HEK293 (cell line): ENCODE results near the gene E4F1.

ENCODE experiments used
- CTCF ChIA-PET: fragments of 350-600 bp; formaldehyde crosslinking; extraction: SDS; loops from one replicate; lab custom pipeline; 2021; ENCODE audit warnings: antibody characterized with exemption; lab: Yijun Ruan, JAX
- POLR2A ChIA-PET: fragments of 300-600 bp; formaldehyde crosslinking; extraction: SDS; loops from one replicate; lab custom pipeline; 2020; ENCODE audit warnings: antibody characterized with exemption, inconsistent platforms; lab: Yijun Ruan, JAX
- H3K27ac ChIP-seq: fragments of 200-500 bp; sonication (Bioruptor generic); 2 replicates; pipeline ENCODE4 v1.5.1; 2014; ENCODE audit warnings: low read depth, low read length, control low read depth, inconsistent platforms; ENCODE audit errors: extremely low read depth
- H3K36me3 ChIP-seq, 2 experiments: fragments of 200-500 bp in 1 of 2; sonication (Bioruptor generic) in 1 of 2; 1 replicate in 1 of 2; 2 replicates in 1 of 2; pipeline ENCODE4 v1.5.1; 2014 to 2017; ENCODE audit warnings: inconsistent platforms in 2 of 2, low read length in 2 of 2; ENCODE audit not compliant: control insufficient read depth in 2 of 2, insufficient read depth in 1 of 2
- H3K4me1 ChIP-seq: fragments of 200-500 bp; sonication (Bioruptor generic); 2 replicates; pipeline ENCODE4 v1.5.1; 2014; ENCODE audit warnings: mild to moderate bottlenecking, low read length, inconsistent platforms; ENCODE audit not compliant: control insufficient read depth, insufficient read depth
- H3K4me3 ChIP-seq: 2 replicates; pipeline ENCODE4 v1.5.1; 2011; ENCODE audit warnings: low read depth, mild to moderate bottlenecking, control low read depth, low read length, moderate library complexity
- H3K9me3 ChIP-seq: fragments of 200-500 bp; sonication (Bioruptor generic); 2 replicates; pipeline ENCODE4 v1.5.1; 2014; ENCODE audit warnings: low read depth, low read length, inconsistent platforms; ENCODE audit not compliant: control insufficient read depth, insufficient read depth
- BCL11B ChIP-seq: fragments of 450-650 bp; formaldehyde crosslinking; IDR thresholded peaks from 2 replicates; pipeline ENCODE4 v1.5.1; 2016; ENCODE audit warnings: low read depth, missing biosample characterization, missing genetic modification characterization
- GLIS2 ChIP-seq: fragments of 450-650 bp; formaldehyde crosslinking; IDR thresholded peaks from 2 replicates; pipeline ENCODE4 v1.5.1; 2016; ENCODE audit warnings: missing biosample characterization, missing genetic modification characterization
- KLF16 ChIP-seq: fragments of 450-650 bp; formaldehyde crosslinking; IDR thresholded peaks from 2 replicates; pipeline ENCODE4 v1.5.1; 2017; ENCODE audit warnings: missing biosample characterization, missing genetic modification characterization
- SP7 ChIP-seq: fragments of 450-650 bp; formaldehyde crosslinking; IDR thresholded peaks from 2 replicates; pipeline ENCODE4 v1.5.1; 2016; ENCODE audit warnings: missing biosample characterization, missing genetic modification characterization
- ZBTB1 ChIP-seq: fragments of 450-650 bp; formaldehyde crosslinking; IDR thresholded peaks from 2 replicates; pipeline ENCODE4 v1.5.1; 2016; ENCODE audit warnings: missing biosample characterization, missing genetic modification characterization
- ZFHX2 ChIP-seq: fragments of 450-650 bp; formaldehyde crosslinking; conservative IDR thresholded peaks from 2 replicates; pipeline ENCODE4 v1.5.1; 2016; ENCODE audit warnings: missing biosample characterization, missing genetic modification characterization
- ZFP37 ChIP-seq: fragments of 450-650 bp; formaldehyde crosslinking; IDR thresholded peaks from 2 replicates; pipeline ENCODE4 v1.5.1; 2016; ENCODE audit warnings: missing biosample characterization, missing genetic modification characterization
- ZFP69B ChIP-seq: fragments of 450-650 bp; formaldehyde crosslinking; IDR thresholded peaks from 2 replicates; pipeline ENCODE4 v1.5.1; 2016; ENCODE audit warnings: missing biosample characterization, missing genetic modification characterization
- ZNF138 ChIP-seq: fragments of 450-650 bp; formaldehyde crosslinking; IDR thresholded peaks from 2 replicates; pipeline ENCODE4 v1.5.1; 2016; ENCODE audit warnings: missing biosample characterization, missing genetic modification characterization, borderline replicate concordance
- ZNF324 ChIP-seq: fragments of 450-650 bp; formaldehyde crosslinking; IDR thresholded peaks from 2 replicates; pipeline ENCODE4 v1.5.1; 2016; ENCODE audit warnings: missing biosample characterization, missing genetic modification characterization
- ZNF335 ChIP-seq: fragments of 450-650 bp; formaldehyde crosslinking; conservative IDR thresholded peaks from 2 replicates; pipeline ENCODE4 v1.5.1; 2016; ENCODE audit warnings: missing biosample characterization, missing genetic modification characterization
- ZNF423 ChIP-seq: fragments of 450-650 bp; formaldehyde crosslinking; IDR thresholded peaks from 2 replicates; pipeline ENCODE4 v1.5.1; 2016; ENCODE audit warnings: missing biosample characterization, missing genetic modification characterization
- ZNF600 ChIP-seq: fragments of 450-650 bp; formaldehyde crosslinking; IDR thresholded peaks from 2 replicates; pipeline ENCODE4 v1.5.1; 2016; ENCODE audit warnings: missing biosample characterization, missing genetic modification characterization
- ZNF768 ChIP-seq: fragments of 450-650 bp; formaldehyde crosslinking; IDR thresholded peaks from 2 replicates; pipeline ENCODE4 v1.5.1; 2018; ENCODE audit warnings: missing biosample characterization, mild to moderate bottlenecking, missing genetic modification characterization
- ZNF776 ChIP-seq: fragments of 450-650 bp; formaldehyde crosslinking; IDR thresholded peaks from 2 replicates; pipeline ENCODE4 v1.5.0; 2017; ENCODE audit warnings: missing biosample characterization, missing genetic modification characterization, borderline replicate concordance
- TF ChIP-seq, protein P1 (sequence below): fragments of 450-650 bp; formaldehyde crosslinking; IDR thresholded peaks from 2 replicates; pipeline ENCODE4 v1.5.1; 2016; ENCODE audit warnings: missing biosample characterization, missing genetic modification characterization
- TF ChIP-seq, protein P2 (sequence below): sonication (generic); formaldehyde crosslinking; IDR thresholded peaks from 2 replicates; pipeline ENCODE4 v1.8.1; 2022; ENCODE audit warnings: mild to moderate bottlenecking, moderate library complexity, missing genetic modification reagents
- TF ChIP-seq, protein P3 (sequence below): fragments of 450-650 bp; formaldehyde crosslinking; IDR thresholded peaks from 2 replicates; pipeline ENCODE4 v1.5.1; 2016; ENCODE audit warnings: missing biosample characterization, missing genetic modification characterization
- TF ChIP-seq, protein P4 (sequence below): fragments of 450-650 bp; formaldehyde crosslinking; IDR thresholded peaks from 2 replicates; pipeline ENCODE4 v1.5.1; 2017; ENCODE audit warnings: missing biosample characterization, missing genetic modification characterization
- TF ChIP-seq, protein P5 (sequence below): fragments of 450-650 bp; formaldehyde crosslinking; IDR thresholded peaks from 2 replicates; pipeline ENCODE4 v1.5.1; 2017; ENCODE audit warnings: missing biosample characterization, missing genetic modification characterization
- TF ChIP-seq, protein P6 (sequence below): fragments of 450-650 bp; formaldehyde crosslinking; IDR thresholded peaks from 2 replicates; pipeline ENCODE4 v1.5.1; 2016; ENCODE audit warnings: missing biosample characterization, missing genetic modification characterization, borderline replicate concordance

The E4F1 gene

DNA sequence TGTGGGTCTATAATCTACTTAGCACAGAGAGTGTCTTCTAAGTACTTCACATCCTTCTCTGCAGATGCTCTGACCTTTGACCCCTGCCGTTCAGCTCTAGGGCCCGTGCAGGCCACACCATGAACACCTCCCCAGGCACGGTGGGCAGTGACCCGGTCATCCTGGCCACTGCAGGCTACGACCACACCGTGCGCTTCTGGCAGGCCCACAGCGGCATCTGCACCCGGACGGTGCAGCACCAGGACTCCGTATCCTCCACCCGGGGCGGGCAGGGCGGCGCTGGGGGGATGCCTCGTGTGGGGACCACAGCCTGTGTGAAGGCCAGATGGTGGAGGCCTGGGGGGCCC lies 17.5 kb upstream of the E4F1 start:
- TF ChIP-seq SP7 (no peak), ZNF776 (tag by site-specific recombination) (no peak), ZNF423 (no peak), ZNF335 (tag by site-specific recombination) (peak; percentile 23; the same call in 1 of the 2 replicates), ZNF768 (tag by site-specific recombination) (no peak; the same call in 1 of the 2 replicates), ZFP37 (0 out of 2 replicates have a peak, but pooled peaks have one; percentile 25), BCL11B (tag by site-specific recombination) (peak; percentile 78), ZFP69B (tag by site-specific recombination) (peak; percentile 50; the same call in 1 of the 2 replicates), KLF16 (tag by site-specific recombination) (peak; percentile 13; the same call in 1 of the 2 replicates), GLIS2 (tag by site-specific recombination) (peak; percentile 34), ZNF138 (tag by site-specific recombination) (no peak), ZNF600 (tag by site-specific recombination) (peak; percentile 97), ZNF324 (tag by site-specific recombination) (0 out of 2 replicates have a peak, but pooled peaks have one; percentile 49), ZFHX2 (tag by site-specific recombination) (no peak; the same call in 1 of the 2 replicates), ZBTB1 (no peak)
- TF ChIP-seq, protein P1, sequence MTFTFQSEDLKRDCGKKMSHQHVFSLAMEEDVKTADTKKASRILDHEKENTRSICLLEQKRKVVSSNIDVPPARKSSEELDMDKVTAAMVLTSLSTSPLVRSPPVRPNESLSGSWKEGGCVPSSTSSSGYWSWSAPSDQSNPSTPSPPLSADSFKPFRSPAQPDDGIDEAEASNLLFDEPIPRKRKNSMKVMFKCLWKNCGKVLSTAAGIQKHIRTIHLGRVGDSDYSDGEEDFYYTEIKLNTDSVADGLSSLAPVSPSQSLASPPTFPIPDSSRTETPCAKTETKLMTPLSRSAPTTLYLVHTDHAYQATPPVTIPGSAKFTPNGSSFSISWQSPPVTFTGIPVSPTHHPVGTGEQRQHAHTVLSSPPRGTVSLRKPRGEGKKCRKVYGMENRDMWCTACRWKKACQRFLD (tag by site-specific recombination), result no peak
- TF ChIP-seq, protein P2, sequence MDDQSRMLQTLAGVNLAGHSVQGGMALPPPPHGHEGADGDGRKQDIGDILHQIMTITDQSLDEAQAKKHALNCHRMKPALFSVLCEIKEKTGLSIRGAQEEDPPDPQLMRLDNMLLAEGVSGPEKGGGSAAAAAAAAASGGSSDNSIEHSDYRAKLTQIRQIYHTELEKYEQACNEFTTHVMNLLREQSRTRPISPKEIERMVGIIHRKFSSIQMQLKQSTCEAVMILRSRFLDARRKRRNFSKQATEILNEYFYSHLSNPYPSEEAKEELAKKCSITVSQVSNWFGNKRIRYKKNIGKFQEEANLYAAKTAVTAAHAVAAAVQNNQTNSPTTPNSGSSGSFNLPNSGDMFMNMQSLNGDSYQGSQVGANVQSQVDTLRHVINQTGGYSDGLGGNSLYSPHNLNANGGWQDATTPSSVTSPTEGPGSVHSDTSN, result peak; percentile 56; the same call in 1 of the 2 replicates
- TF ChIP-seq, protein P3, sequence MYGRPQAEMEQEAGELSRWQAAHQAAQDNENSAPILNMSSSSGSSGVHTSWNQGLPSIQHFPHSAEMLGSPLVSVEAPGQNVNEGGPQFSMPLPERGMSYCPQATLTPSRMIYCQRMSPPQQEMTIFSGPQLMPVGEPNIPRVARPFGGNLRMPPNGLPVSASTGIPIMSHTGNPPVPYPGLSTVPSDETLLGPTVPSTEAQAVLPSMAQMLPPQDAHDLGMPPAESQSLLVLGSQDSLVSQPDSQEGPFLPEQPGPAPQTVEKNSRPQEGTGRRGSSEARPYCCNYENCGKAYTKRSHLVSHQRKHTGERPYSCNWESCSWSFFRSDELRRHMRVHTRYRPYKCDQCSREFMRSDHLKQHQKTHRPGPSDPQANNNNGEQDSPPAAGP (tag by site-specific recombination), result 0 out of 2 replicates have a peak, but pooled peaks have one; percentile 18
- TF ChIP-seq, protein P4, sequence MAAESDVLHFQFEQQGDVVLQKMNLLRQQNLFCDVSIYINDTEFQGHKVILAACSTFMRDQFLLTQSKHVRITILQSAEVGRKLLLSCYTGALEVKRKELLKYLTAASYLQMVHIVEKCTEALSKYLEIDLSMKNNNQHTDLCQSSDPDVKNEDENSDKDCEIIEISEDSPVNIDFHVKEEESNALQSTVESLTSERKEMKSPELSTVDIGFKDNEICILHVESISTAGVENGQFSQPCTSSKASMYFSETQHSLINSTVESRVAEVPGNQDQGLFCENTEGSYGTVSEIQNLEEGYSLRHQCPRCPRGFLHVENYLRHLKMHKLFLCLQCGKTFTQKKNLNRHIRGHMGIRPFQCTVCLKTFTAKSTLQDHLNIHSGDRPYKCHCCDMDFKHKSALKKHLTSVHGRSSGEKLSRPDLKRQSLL (tag by site-specific recombination), result 0 out of 2 replicates have a peak, but pooled peaks have one; percentile 1
- TF ChIP-seq, protein P5, sequence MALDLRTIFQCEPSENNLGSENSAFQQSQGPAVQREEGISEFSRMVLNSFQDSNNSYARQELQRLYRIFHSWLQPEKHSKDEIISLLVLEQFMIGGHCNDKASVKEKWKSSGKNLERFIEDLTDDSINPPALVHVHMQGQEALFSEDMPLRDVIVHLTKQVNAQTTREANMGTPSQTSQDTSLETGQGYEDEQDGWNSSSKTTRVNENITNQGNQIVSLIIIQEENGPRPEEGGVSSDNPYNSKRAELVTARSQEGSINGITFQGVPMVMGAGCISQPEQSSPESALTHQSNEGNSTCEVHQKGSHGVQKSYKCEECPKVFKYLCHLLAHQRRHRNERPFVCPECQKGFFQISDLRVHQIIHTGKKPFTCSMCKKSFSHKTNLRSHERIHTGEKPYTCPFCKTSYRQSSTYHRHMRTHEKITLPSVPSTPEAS (tag by site-specific recombination), result no peak
- TF ChIP-seq, protein P6, sequence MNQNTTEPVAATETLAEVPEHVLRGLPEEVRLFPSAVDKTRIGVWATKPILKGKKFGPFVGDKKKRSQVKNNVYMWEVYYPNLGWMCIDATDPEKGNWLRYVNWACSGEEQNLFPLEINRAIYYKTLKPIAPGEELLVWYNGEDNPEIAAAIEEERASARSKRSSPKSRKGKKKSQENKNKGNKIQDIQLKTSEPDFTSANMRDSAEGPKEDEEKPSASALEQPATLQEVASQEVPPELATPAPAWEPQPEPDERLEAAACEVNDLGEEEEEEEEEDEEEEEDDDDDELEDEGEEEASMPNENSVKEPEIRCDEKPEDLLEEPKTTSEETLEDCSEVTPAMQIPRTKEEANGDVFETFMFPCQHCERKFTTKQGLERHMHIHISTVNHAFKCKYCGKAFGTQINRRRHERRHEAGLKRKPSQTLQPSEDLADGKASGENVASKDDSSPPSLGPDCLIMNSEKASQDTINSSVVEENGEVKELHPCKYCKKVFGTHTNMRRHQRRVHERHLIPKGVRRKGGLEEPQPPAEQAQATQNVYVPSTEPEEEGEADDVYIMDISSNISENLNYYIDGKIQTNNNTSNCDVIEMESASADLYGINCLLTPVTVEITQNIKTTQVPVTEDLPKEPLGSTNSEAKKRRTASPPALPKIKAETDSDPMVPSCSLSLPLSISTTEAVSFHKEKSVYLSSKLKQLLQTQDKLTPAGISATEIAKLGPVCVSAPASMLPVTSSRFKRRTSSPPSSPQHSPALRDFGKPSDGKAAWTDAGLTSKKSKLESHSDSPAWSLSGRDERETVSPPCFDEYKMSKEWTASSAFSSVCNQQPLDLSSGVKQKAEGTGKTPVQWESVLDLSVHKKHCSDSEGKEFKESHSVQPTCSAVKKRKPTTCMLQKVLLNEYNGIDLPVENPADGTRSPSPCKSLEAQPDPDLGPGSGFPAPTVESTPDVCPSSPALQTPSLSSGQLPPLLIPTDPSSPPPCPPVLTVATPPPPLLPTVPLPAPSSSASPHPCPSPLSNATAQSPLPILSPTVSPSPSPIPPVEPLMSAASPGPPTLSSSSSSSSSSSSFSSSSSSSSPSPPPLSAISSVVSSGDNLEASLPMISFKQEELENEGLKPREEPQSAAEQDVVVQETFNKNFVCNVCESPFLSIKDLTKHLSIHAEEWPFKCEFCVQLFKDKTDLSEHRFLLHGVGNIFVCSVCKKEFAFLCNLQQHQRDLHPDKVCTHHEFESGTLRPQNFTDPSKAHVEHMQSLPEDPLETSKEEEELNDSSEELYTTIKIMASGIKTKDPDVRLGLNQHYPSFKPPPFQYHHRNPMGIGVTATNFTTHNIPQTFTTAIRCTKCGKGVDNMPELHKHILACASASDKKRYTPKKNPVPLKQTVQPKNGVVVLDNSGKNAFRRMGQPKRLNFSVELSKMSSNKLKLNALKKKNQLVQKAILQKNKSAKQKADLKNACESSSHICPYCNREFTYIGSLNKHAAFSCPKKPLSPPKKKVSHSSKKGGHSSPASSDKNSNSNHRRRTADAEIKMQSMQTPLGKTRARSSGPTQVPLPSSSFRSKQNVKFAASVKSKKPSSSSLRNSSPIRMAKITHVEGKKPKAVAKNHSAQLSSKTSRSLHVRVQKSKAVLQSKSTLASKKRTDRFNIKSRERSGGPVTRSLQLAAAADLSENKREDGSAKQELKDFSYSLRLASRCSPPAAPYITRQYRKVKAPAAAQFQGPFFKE (tag by site-specific recombination), result 0 out of 2 replicates have a peak, but pooled peaks have one; percentile 39
- H3K27ac ChIP-seq, result peak overlapping the region; percentile 90
- ChIA-PET CTCF (interaction anchor here (0.5 to 1.7 kb wide), 2 partner anchors 11 to 49 kb away, joined by 3 to 6 read pairs; no protein-coding TSS in a partner anchor), POLR2A (interaction anchor here (0.7 to 4.3 kb wide), 7 partner anchors 9 to 81 kb away, joined by 3 to 22 read pairs (median 6); partner anchors contain the start of genes DNASE1L2, PGP and TRAF7)
- no peaks in the 10 kb centered on the region for H3K4me1 ChIP-seq
- H3K36me3 ChIP-seq, result peaks cover 0 to 35% of the 10 kb centered on the region in 2 experiments; a peak in 1 of 3 replicates
- no peaks in the 10 kb centered on the region for H3K9me3 ChIP-seq
- peak overlapping the region; percentile 96 for H3K4me3 ChIP-seq
